CD4-positive, alpha-beta T cell treated with Interleukin-6 at 100 ng/mL for 8 hours (primary cell): ENCODE measurements around the gene QPCTL.

Experiments used
- DNase-seq: peaks from one replicate; pipeline ENCODE4 v3.0.0-alpha.2; 2020; ENCODE audit warnings: mixed read lengths, low spot score

Gene QPCTL

GRCh38 chr19:45692187-45693105 is at the start of gene QPCTL:
TSS of gene QPCTL (plus strand) at chr19:45692666. CDS start at chr19:45692704, 38 bp downstream.
- DNase-seq = peak; percentile 98

- peak; percentile 86 for DNase-seq
Measured at GRCh38 chr19:45643024-45643926, 49.2 kb upstream of the QPCTL start.

GRCh38 chr19:45643927-45644771 is 48.3 kb upstream of the QPCTL start:
- DNase-seq = no peak

GRCh38 chr19:45645068-45645630 is 47.3 kb upstream of the QPCTL start:
- DNase-seq = peak; percentile 13

- DNase-seq = peak; percentile 77
Measured at GRCh38 chr19:45645631-45646344, 46.7 kb upstream of the QPCTL start.

GRCh38 chr19:45646345-45646698 is 46.1 kb upstream of the QPCTL start:
- no peak for DNase-seq

- DNase-seq = no peak
Measured at GRCh38 chr19:45650722-45651121, 41.7 kb upstream of the QPCTL start.

- DNase-seq = no peak
Measured at GRCh38 chr19:45653634-45654033, 38.8 kb upstream of the QPCTL start.

- no peak for DNase-seq
Measured at GRCh38 chr19:45655073-45655472, 37.4 kb upstream of the QPCTL start.

- DNase-seq = no peak
Measured at GRCh38 chr19:45657520-45658167, 34.8 kb upstream of the QPCTL start.

GRCh38 chr19:45659096-45659729 is 33.3 kb upstream of the QPCTL start:
- no peak for DNase-seq

GRCh38 chr19:45660636-45661035 is 31.8 kb upstream of the QPCTL start:
- no peak for DNase-seq

- no peak for DNase-seq
Measured at GRCh38 chr19:45663800-45664199, 28.7 kb upstream of the QPCTL start.

GRCh38 chr19:45664575-45664974 is 27.9 kb upstream of the QPCTL start:
- no peak for DNase-seq

GRCh38 chr19:45667620-45668341 is 24.7 kb upstream of the QPCTL start, which contains the start of gene GIPR:
TSS of gene GIPR (plus strand) at chr19:45668221. CDS start at chr19:45669521, 1,300 bp downstream.
- DNase-seq = peak; percentile 40

- peak; percentile 21 for DNase-seq
Measured at GRCh38 chr19:45668342-45668871, 24.1 kb upstream of the QPCTL start.

- peak; percentile 27 for DNase-seq
Measured at GRCh38 chr19:45670670-45671453, 21.6 kb upstream of the QPCTL start.

GRCh38 chr19:45674946-45675345 is 17.5 kb upstream of the QPCTL start:
- DNase-seq = no peak
